GM06990 (cell line): ENCODE measurements around the gene TFAP2A.

Experiments used
- DNase-seq: peaks from one replicate; pipeline ENCODE4 v3.0.0-alpha.2; 2011; ENCODE audit not compliant: insufficient read length; ENCODE audit errors: extremely low read depth
- H3K27me3 ChIP-seq: replicated peaks from 2 replicates; pipeline ENCODE4 v1.6.0; 2011; ENCODE audit warnings: low read length; ENCODE audit not compliant: control insufficient read depth, insufficient read depth
- H3K36me3 ChIP-seq: 2 replicates; pipeline ENCODE4 v1.5.1; 2011; ENCODE audit warnings: low read length; ENCODE audit not compliant: control insufficient read depth, insufficient read depth
- H3K4me3 ChIP-seq: replicated peaks from 2 replicates; pipeline ENCODE4 v1.5.1; 2011; ENCODE audit warnings: low read depth, mild to moderate bottlenecking, control low read depth, low read length
- CTCF ChIP-seq: IDR thresholded peaks from 2 replicates; pipeline ENCODE4 v1.5.1; 2011; ENCODE audit warnings: low read length, control low read depth, mild to moderate bottlenecking, inconsistent platforms; ENCODE audit not compliant: insufficient read depth, poor library complexity, severe bottlenecking

TFAP2A gene

GRCh38 chr6:10396785-10397184 lies 18.1 kb downstream of the TFAP2A start:
- TF ChIP-seq CTCF = no peak
- Histone ChIP-seq H3K27me3 (peaks cover 2% of the 10 kb centered on the region; the same call in 1 of the 2 replicates), H3K36me3 (no peaks in the 10 kb centered on the region)

GRCh38 chr6:10395704-10396546 lies 18.9 kb downstream of the TFAP2A start:
- DNase-seq = no peak
- no peak for TF ChIP-seq CTCF
- peaks cover 2% of the 10 kb centered on the region; the same call in 1 of the 2 replicates for H3K27me3 ChIP-seq
- H3K4me3 ChIP-seq = peak overlapping the region; percentile 33; the same call in 1 of the 2 replicates
- H3K36me3 ChIP-seq = no peaks in the 10 kb centered on the region

More at GRCh38 chr6:10396785-10397184, 18.1 kb downstream of the TFAP2A start:
- DNase-seq = no peak
- H3K4me3 ChIP-seq = no peak overlapping the region

GRCh38 chr6:10395171-10395703 lies 19.6 kb downstream of the TFAP2A start:
- Histone ChIP-seq H3K4me3 (peak overlapping the region; percentile 33; the same call in 1 of the 2 replicates), H3K36me3 (no peaks in the 10 kb centered on the region), H3K27me3 (peaks cover 2% of the 10 kb centered on the region; the same call in 1 of the 2 replicates)
- no peak for DNase-seq
- no peak for TF ChIP-seq CTCF

- peaks cover 2% of the 10 kb centered on the region; the same call in 1 of the 2 replicates for H3K27me3 ChIP-seq
- no peaks in the 10 kb centered on the region for H3K36me3 ChIP-seq
- no peak overlapping the region for H3K4me3 ChIP-seq
- TF ChIP-seq CTCF = no peak
- DNase-seq = no peak
Measured at GRCh38 chr6:10393544-10394225, 21.2 kb downstream of the TFAP2A start.

- TF ChIP-seq CTCF = no peak
- Histone ChIP-seq H3K27me3 (peaks cover 2% of the 10 kb centered on the region; the same call in 1 of the 2 replicates), H3K36me3 (no peaks in the 10 kb centered on the region), H3K4me3 (no peak overlapping the region)
- no peak for DNase-seq
Measured at GRCh38 chr6:10391799-10392198, 23.1 kb downstream of the TFAP2A start.
